Right atrium auricular region (tissue), 2 donors: ENCODE results near the gene ZBTB16. TPM values are rescaled to one million over a fixed set of nuclear protein-coding genes. Genes with fewer than 3 reads are reported as not detected.

Experiments used
- DNase-seq: peaks from one replicate; pipeline ENCODE4 v3.0.0-alpha.2; 2019; ENCODE audit warnings: low spot score
- H3K27ac ChIP-seq, 2 donors: fragments of 200-600 bp; sonication (generic); 1 replicate in 1 of 2; 2 replicates in 1 of 2; pipeline ENCODE4 v1.5.1; 2016 to 2019
- H3K27me3 ChIP-seq, 2 donors: fragments of 200-600 bp; sonication (generic); one replicate each; pipeline versions ENCODE4 v1.5.1 to v1.6.0; 2017 to 2019
- H3K36me3 ChIP-seq: fragments of 200-600 bp; sonication (generic); one replicate; pipeline ENCODE4 v1.5.1; 2016
- H3K4me1 ChIP-seq, 2 donors: fragments of 200-600 bp; sonication (generic); one replicate each; pipeline versions ENCODE4 v1.5.1 to v1.6.0; 2017 to 2019
- H3K4me3 ChIP-seq, 2 donors: fragments of 200-600 bp; sonication (generic); 1 replicate in 1 of 2; 2 replicates in 1 of 2; pipeline ENCODE4 v1.5.1; 2017 to 2019; ENCODE audit warnings: mild to moderate bottlenecking in 1 of 2, moderate library complexity in 1 of 2
- H3K9me3 ChIP-seq, 2 donors: fragments of 200-600 bp; sonication (generic); one replicate each; pipeline ENCODE4 v1.5.1; 2019
- CTCF ChIP-seq, 2 donors: fragments of 200-600 bp; sonication (generic); IDR thresholded peaks; one replicate each; pipeline ENCODE4 v1.5.1; 2019; ENCODE audit warnings: antibody characterized with exemption in 2 of 2
- total RNA-seq, 2 donors: library from RNA; depleted of rRNA; stranded (reverse); fragments of >200 nt; gene quantifications; one replicate each; pipeline ENCODE4 v1.1.0, GENCODE V29; 2016

The ZBTB16 gene
- total RNA-seq, 2 donors from 2014 or later: 65.5 to 101 TPM

GRCh38 chr11:114157476-114158050, 98.1 kb downstream of the ZBTB16 start:
- H3K36me3 ChIP-seq: peaks cover 33% of the 10 kb centered on the region
- H3K4me1 ChIP-seq: peaks cover 0 to 98% of the 10 kb centered on the region in 2 donors
- H3K27ac ChIP-seq: peak overlapping the region; percentile 99
- no peak overlapping the region for H3K4me3 ChIP-seq
- H3K9me3 ChIP-seq: no peaks in the 10 kb centered on the region
- H3K27me3 ChIP-seq: no peaks in the 10 kb centered on the region
- peak; percentile 60 for DNase-seq
- no peak for TF ChIP-seq CTCF (IDR thresholded peaks at IDR 0.05)

GRCh38 chr11:114158421-114158820, 98.9 kb downstream of the ZBTB16 start:
- no peak for DNase-seq
- H3K27me3 ChIP-seq: no peaks in the 10 kb centered on the region
- peaks cover 33% of the 10 kb centered on the region for H3K36me3 ChIP-seq
- no peak overlapping the region for H3K4me3 ChIP-seq
- TF ChIP-seq CTCF (IDR thresholded peaks at IDR 0.05): no peak
- peak overlapping the region; percentile 99 for H3K27ac ChIP-seq
- no peaks in the 10 kb centered on the region for H3K9me3 ChIP-seq
- H3K4me1 ChIP-seq: peaks cover 0 to 96% of the 10 kb centered on the region in 2 donors

- peaks cover 0 to 96% of the 10 kb centered on the region in 2 donors for H3K4me1 ChIP-seq
- no peak for TF ChIP-seq CTCF (IDR thresholded peaks at IDR 0.05)
- H3K36me3 ChIP-seq: peaks cover 33% of the 10 kb centered on the region
- H3K27me3 ChIP-seq: no peaks in the 10 kb centered on the region
- H3K4me3 ChIP-seq: no peak overlapping the region
- H3K27ac ChIP-seq: peak overlapping the region; percentile 99
- no peak for DNase-seq
- H3K9me3 ChIP-seq: no peaks in the 10 kb centered on the region
These were observed 99.4 kb downstream of the ZBTB16 start for GRCh38 chr11:114158886-114159285.

- Histone ChIP-seq H3K4me1 (peaks cover 0 to 96% of the 10 kb centered on the region in 2 donors), H3K9me3 (no peaks in the 10 kb centered on the region), H3K36me3 (peaks cover 33% of the 10 kb centered on the region), H3K27me3 (no peaks in the 10 kb centered on the region), H3K4me3 (no peak overlapping the region), H3K27ac (peak overlapping the region; percentile 99)
- DNase-seq: no peak
- no peak for TF ChIP-seq CTCF (IDR thresholded peaks at IDR 0.05)
These were observed 99.8 kb downstream of the ZBTB16 start for GRCh38 chr11:114159320-114159719.

- H3K27me3 ChIP-seq: no peaks in the 10 kb centered on the region
- H3K9me3 ChIP-seq: no peaks in the 10 kb centered on the region
- H3K36me3 ChIP-seq: peaks cover 33% of the 10 kb centered on the region
- H3K27ac ChIP-seq: peak overlapping the region; percentile 99
- peak overlapping the region; percentile 22 to 33 for H3K4me3 ChIP-seq
- DNase-seq: peak; percentile 100
- peaks cover 0 to 96% of the 10 kb centered on the region in 2 donors for H3K4me1 ChIP-seq
- no peak for TF ChIP-seq CTCF (IDR thresholded peaks at IDR 0.05)
These were observed 100.5 kb downstream of the ZBTB16 start for GRCh38 chr11:114159802-114160632.
